ENCODE measurements around the gene DDX43.

- no peak for TF ChIP-seq CTCF (conservative IDR thresholded peaks at IDR 0.05; ENCODE audit: low read depth, low read length)
- no peak for TF ChIP-seq CEBPB (IDR thresholded peaks at IDR 0.05; ENCODE audit: low read depth, low read length)
Observed at GRCh38 chr6:73368675-73369074, 26.0 kb upstream of the DDX43 start.

Data from IMR-90 (cell line).